ENCODE results near the gene FAM174B. TPM values are rescaled to one million over a fixed set of nuclear protein-coding genes. Genes with fewer than 3 reads are reported as not detected.

FAM174B gene
- total and polyA plus RNA-seq, 11 donors: 6.8 to 22.2 (median 12.1) TPM

GRCh38 chr15:92613841-92614240 is 41.7 kb downstream of the FAM174B start:
- Histone ChIP-seq H3K4me3 (no peak overlapping the region), H3K4me1 (peaks cover 0 to 20% (median 15%) of the 10 kb centered on the region in 12 donors), H3K36me3 (no peaks in the 10 kb centered on the region), H3K27ac (no peak overlapping the region), H3K27me3 (no peaks in the 10 kb centered on the region), H3K9me3 (no peaks in the 10 kb centered on the region)
- 84 to 97% (median 91%) methylated on average over 6 to 7 of the region's 7 CpGs for whole genome bisulfite sequencing, 4 donors
- ATAC-seq: no peak
- intact Hi-C loops (cut with DNase I): loop anchor here in 1 of 10 donors (10.0 kb wide), 1 partner anchor 51 kb away; no protein-coding TSS in a partner anchor
- TF ChIP-seq, protein P1, sequence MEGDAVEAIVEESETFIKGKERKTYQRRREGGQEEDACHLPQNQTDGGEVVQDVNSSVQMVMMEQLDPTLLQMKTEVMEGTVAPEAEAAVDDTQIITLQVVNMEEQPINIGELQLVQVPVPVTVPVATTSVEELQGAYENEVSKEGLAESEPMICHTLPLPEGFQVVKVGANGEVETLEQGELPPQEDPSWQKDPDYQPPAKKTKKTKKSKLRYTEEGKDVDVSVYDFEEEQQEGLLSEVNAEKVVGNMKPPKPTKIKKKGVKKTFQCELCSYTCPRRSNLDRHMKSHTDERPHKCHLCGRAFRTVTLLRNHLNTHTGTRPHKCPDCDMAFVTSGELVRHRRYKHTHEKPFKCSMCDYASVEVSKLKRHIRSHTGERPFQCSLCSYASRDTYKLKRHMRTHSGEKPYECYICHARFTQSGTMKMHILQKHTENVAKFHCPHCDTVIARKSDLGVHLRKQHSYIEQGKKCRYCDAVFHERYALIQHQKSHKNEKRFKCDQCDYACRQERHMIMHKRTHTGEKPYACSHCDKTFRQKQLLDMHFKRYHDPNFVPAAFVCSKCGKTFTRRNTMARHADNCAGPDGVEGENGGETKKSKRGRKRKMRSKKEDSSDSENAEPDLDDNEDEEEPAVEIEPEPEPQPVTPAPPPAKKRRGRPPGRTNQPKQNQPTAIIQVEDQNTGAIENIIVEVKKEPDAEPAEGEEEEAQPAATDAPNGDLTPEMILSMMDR (IDR thresholded peaks at IDR 0.05): no peak
- TF ChIP-seq POLR2A (IDR thresholded peaks at IDR 0.05): no peak
- DNase-seq: no peak

DNA sequence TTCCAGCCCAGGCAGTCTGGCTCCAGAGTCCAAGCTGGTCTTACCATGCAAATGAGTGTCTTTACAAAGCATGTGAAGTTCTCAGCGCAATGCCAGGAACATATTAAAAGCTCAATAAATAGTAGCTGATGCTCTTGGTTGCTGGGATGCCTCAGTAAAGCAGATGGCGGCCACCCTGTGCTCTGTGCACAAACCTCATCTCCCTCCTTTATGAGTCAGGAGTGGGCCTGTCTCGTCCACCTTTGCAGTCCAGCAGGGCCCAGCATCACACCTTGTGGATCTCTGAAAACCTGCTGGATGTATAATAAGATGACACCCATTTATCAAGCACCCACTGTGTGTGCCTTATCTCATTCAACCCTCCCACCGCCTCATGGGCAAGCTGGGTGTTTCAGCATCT is 42.7 kb downstream of the FAM174B start:
- TF ChIP-seq POLR2A (IDR thresholded peaks at IDR 0.05): no peak
- TF ChIP-seq, protein P1 (IDR thresholded peaks at IDR 0.05): no peak
- Histone ChIP-seq H3K4me1 (peaks cover 0 to 13% (median 10%) of the 10 kb centered on the region in 12 donors), H3K27ac (no peak overlapping the region), H3K27me3 (no peaks in the 10 kb centered on the region), H3K9me3 (no peaks in the 10 kb centered on the region), H3K4me3 (no peak overlapping the region), H3K36me3 (no peaks in the 10 kb centered on the region)
- 94 to 100% (median 96%) methylated on average over 4 of the region's 4 CpGs for WGBS, 4 donors
- ATAC-seq: no peak
- intact Hi-C loops (cut with DNase I): loop anchor here in 1 of 10 donors (10.0 kb wide), 1 partner anchor 52 kb away; no protein-coding TSS in a partner anchor
- no peak for DNase-seq

GRCh38 chr15:92611995-92612745 is 43.4 kb downstream of the FAM174B start:
- TF ChIP-seq, protein P1 (IDR thresholded peaks at IDR 0.05): peak in 1 of 12 donors; percentile 24
- no peak for TF ChIP-seq POLR2A (IDR thresholded peaks at IDR 0.05)
- peaks cover 0 to 6% (median 3%) of the 10 kb centered on the region in 12 donors for H3K4me1 ChIP-seq
- WGBS, 4 donors: 77 to 82% (median 79%) methylated on average over 6 to 7 of the region's 7 CpGs
- no peaks in the 10 kb centered on the region for H3K9me3 ChIP-seq
- H3K27ac ChIP-seq: no peak overlapping the region
- DNase-seq: no peak
- peak in 3 of 4 donors; percentile 14 to 51 (median 48) for ATAC-seq
- H3K4me3 ChIP-seq: no peak overlapping the region
- no peaks in the 10 kb centered on the region for H3K27me3 ChIP-seq
- no peaks in the 10 kb centered on the region for H3K36me3 ChIP-seq
- intact Hi-C loops (cut with DNase I): loop anchor here in 1 of 10 donors (10.0 kb wide), 1 partner anchor 53 kb away; no protein-coding TSS in a partner anchor

DNA sequence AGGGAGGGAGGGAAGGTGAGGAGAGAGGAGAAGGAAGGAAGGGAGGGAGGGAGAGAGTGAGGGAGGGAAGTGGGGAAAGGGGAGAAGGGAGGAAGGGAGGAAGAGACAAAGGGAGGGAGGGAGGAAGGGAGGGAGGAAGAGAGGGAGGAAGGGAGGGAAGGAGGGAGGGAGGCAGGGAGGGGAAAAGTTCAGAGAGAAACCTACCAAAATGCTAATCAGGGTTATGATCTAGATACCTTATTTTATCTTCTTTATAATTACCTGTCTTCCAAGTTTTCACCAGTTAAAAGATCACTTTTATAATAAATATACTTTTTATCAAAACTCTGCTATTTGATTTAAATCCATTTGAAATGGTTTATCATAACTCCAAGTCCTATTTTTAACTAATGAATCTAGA is 44.4 kb downstream of the FAM174B start:
- no peaks in the 10 kb centered on the region for H3K27me3 ChIP-seq
- no peak for ATAC-seq
- no peaks in the 10 kb centered on the region for H3K9me3 ChIP-seq
- TF ChIP-seq, protein P1 (IDR thresholded peaks at IDR 0.05): no peak
- no peak for TF ChIP-seq POLR2A (IDR thresholded peaks at IDR 0.05)
- no peak for DNase-seq
- no peaks in the 10 kb centered on the region for H3K36me3 ChIP-seq
- intact Hi-C loops (cut with DNase I): loop anchor here in 1 of 10 donors (10.0 kb wide), 1 partner anchor 54 kb away; no protein-coding TSS in a partner anchor
- H3K4me1 ChIP-seq: no peaks in the 10 kb centered on the region
- H3K27ac ChIP-seq: no peak overlapping the region
- no peak overlapping the region for H3K4me3 ChIP-seq

Measured in heart left ventricle (tissue), 16 donors.